MCF 10A (cell line): ENCODE data around the gene SMC1B. TPM values are rescaled to one million over a fixed set of nuclear protein-coding genes. Genes with fewer than 3 reads are reported as not detected.

Experiments used
- BruUV-seq: library from RNA; stranded (reverse); fragments of 400-500 nt; replicated peaks from 2 replicates; lab custom pipeline; 2021; lab: Mats Ljungman, UMichigan
- CTCF ChIA-PET: fragments of 300-600 bp; sonication (Branson Sonifier 250); formaldehyde crosslinking; extraction: SDS; loops from one replicate; lab custom pipeline; 2021; ENCODE audit warnings: antibody characterized with exemption, inconsistent platforms; lab: Yijun Ruan, JAX
- POLR2A ChIA-PET: fragments of 300-600, 350-650 bp; sonication (Branson Sonifier 250); formaldehyde crosslinking; extraction: SDS; loops from one replicate; lab custom pipeline; 2020; ENCODE audit warnings: antibody characterized with exemption, inconsistent platforms; lab: Yijun Ruan, JAX
- DNase-seq: peaks from one replicate; pipeline ENCODE4 v3.0.0-alpha.2; 2018; ENCODE audit not compliant: unreplicated experiment
- H3K27ac Mint-ChIP-seq: one replicate; pipeline ENCODE4 v1.8.0; 2022; ENCODE audit warnings: mild to moderate bottlenecking, low read depth, mixed read lengths; ENCODE audit not compliant: unreplicated experiment
- H3K27me3 Mint-ChIP-seq: one replicate; pipeline ENCODE4 v1.8.0; 2022; ENCODE audit warnings: mixed read lengths; ENCODE audit not compliant: insufficient read depth, unreplicated experiment
- H3K36me3 Mint-ChIP-seq: one replicate; pipeline ENCODE4 v1.8.0; 2022; ENCODE audit warnings: mild to moderate bottlenecking, moderate library complexity, mixed read lengths; ENCODE audit not compliant: insufficient read depth, unreplicated experiment
- H3K4me1 Mint-ChIP-seq: one replicate; pipeline ENCODE4 v1.8.0; 2022; ENCODE audit warnings: mixed read lengths; ENCODE audit not compliant: insufficient read depth, unreplicated experiment
- H3K4me3 Mint-ChIP-seq: one replicate; pipeline ENCODE4 v1.8.0; 2022; ENCODE audit warnings: mild to moderate bottlenecking, moderate library complexity, mixed read lengths; ENCODE audit not compliant: unreplicated experiment
- H3K9me3 Mint-ChIP-seq: one replicate; pipeline ENCODE4 v1.8.0; 2022; ENCODE audit warnings: mixed read lengths; ENCODE audit not compliant: unreplicated experiment
- CTCF ChIP-seq: fragments of 200-600 bp; IDR thresholded peaks from one replicate; pipeline ENCODE4 v1.8.0; 2022; ENCODE audit warnings: antibody characterized with exemption, mild to moderate bottlenecking; ENCODE audit not compliant: unreplicated experiment
- intact Hi-C: fragments of 100-400 bp; cut with micrococcal nuclease; formaldehyde crosslinking; loops from 2 replicates; pipeline ENCODE4 v1.14.1; 2022
- total RNA-seq: library from RNA; stranded (reverse); gene quantifications from 2 replicates; pipeline ENCODE4 v1.2.3, GENCODE V29; 2022

SMC1B gene
- total RNA-seq, 1 experiment from 2014 or later: not detected

GRCh38 chr22:45453764-45454163 is 40.4 kb upstream of the SMC1B start:
- POLR2A ChIA-PET: interaction anchor here (0.7 to 3.2 kb wide), 2 partner anchors 15 to 81 kb away, joined by 3 to 12 read pairs; no protein-coding TSS in a partner anchor
- H3K36me3 Mint-ChIP-seq: no peaks in the 10 kb centered on the region
- H3K9me3 Mint-ChIP-seq: no peaks in the 10 kb centered on the region
- intact Hi-C loops: no loop called here
- H3K4me1 Mint-ChIP-seq: no peaks in the 10 kb centered on the region
- no TSS peak for BruUV-seq
- H3K4me3 Mint-ChIP-seq: no peak overlapping the region
- no peaks in the 10 kb centered on the region for H3K27me3 Mint-ChIP-seq
- CTCF ChIA-PET: no interaction called here
- DNase-seq: no peak
- no peak overlapping the region for H3K27ac Mint-ChIP-seq
- no peak for TF ChIP-seq CTCF

- H3K27me3 Mint-ChIP-seq: no peaks in the 10 kb centered on the region
- no peak overlapping the region for H3K4me3 Mint-ChIP-seq
- intact Hi-C loops: no loop called here
- CTCF ChIA-PET: no interaction called here
- TF ChIP-seq CTCF: no peak
- no TSS peak for BruUV-seq
- no peak for DNase-seq
- H3K27ac Mint-ChIP-seq: no peak overlapping the region
- no peaks in the 10 kb centered on the region for H3K4me1 Mint-ChIP-seq
- POLR2A ChIA-PET: interaction anchor here (1.8 to 3.2 kb wide), 3 partner anchors 16 to 86 kb away, joined by 5 to 12 read pairs (median 6); no protein-coding TSS in a partner anchor
- no peaks in the 10 kb centered on the region for H3K36me3 Mint-ChIP-seq
- no peaks in the 10 kb centered on the region for H3K9me3 Mint-ChIP-seq
Observed at GRCh38 chr22:45452565-45453379, 39.4 kb upstream of the SMC1B start.

GRCh38 chr22:45451972-45452371 is 38.6 kb upstream of the SMC1B start:
- TF ChIP-seq CTCF: no peak
- Mint-ChIP-seq H3K27me3 (no peaks in the 10 kb centered on the region), H3K36me3 (no peaks in the 10 kb centered on the region), H3K4me3 (no peak overlapping the region), H3K9me3 (no peaks in the 10 kb centered on the region), H3K4me1 (no peaks in the 10 kb centered on the region), H3K27ac (no peak overlapping the region)
- no peak for DNase-seq
- CTCF ChIA-PET: interaction anchor here (1.2 kb wide), 1 partner anchor 102 kb away, joined by 6 read pairs; no protein-coding TSS in a partner anchor
- intact Hi-C loops: no loop called here
- BruUV-seq: no TSS peak
- POLR2A ChIA-PET: interaction anchor here (1.8 kb wide), 2 partner anchors 17 to 86 kb away, joined by 5 to 6 read pairs; no protein-coding TSS in a partner anchor

- intact Hi-C loops: no loop called here
- BruUV-seq: no TSS peak
- Mint-ChIP-seq H3K27me3 (no peaks in the 10 kb centered on the region), H3K27ac (no peak overlapping the region), H3K4me3 (no peak overlapping the region), H3K9me3 (no peaks in the 10 kb centered on the region), H3K36me3 (no peaks in the 10 kb centered on the region), H3K4me1 (peaks cover 6% of the 10 kb centered on the region)
- ChIA-PET POLR2A (interaction anchor here (1.8 kb wide), 2 partner anchors 18 to 87 kb away, joined by 5 to 6 read pairs; no protein-coding TSS in a partner anchor), CTCF (interaction anchor here (0.6 to 1.2 kb wide), 2 partner anchors 103 to 346 kb away, joined by 3 to 6 read pairs; no protein-coding TSS in a partner anchor)
- peak; percentile 26 for DNase-seq
- TF ChIP-seq CTCF: no peak
Observed at GRCh38 chr22:45450921-45451651, 37.7 kb upstream of the SMC1B start.
